H1 (cell line): ENCODE measurements around the gene DNASE1. TPM values are rescaled to one million over a fixed set of nuclear protein-coding genes. Genes with fewer than 3 reads are reported as not detected.

Experiments
- CTCF ChIA-PET: fragments of 300-600 bp; sonication (Branson Sonifier 250); formaldehyde crosslinking; loops from one replicate; lab custom pipeline; 2021; ENCODE audit not compliant: partially characterized antibody; lab: Charles Lee
- POLR2A ChIA-PET: fragments of 300-600 bp; sonication (Branson Sonifier 250); formaldehyde crosslinking; loops from one replicate; lab custom pipeline; 2021; ENCODE audit warnings: inconsistent platforms; ENCODE audit not compliant: partially characterized antibody; lab: Charles Lee
- DNase-seq, 2 experiments: peaks; one replicate each; pipeline versions ENCODE4 v3.0.0 to v3.0.0-alpha.2; 2010 to 2022; ENCODE audit warnings: low spot score in 2 of 2, low read depth in 1 of 2, mixed read lengths in 1 of 2
- FAIRE-seq: peaks from 2 replicates; lab custom pipeline; 2011; peaks lifted over from hg19 to GRCh38; lab: Jason Lieb, UNC
- H2AFZ ChIP-seq: 2 replicates; pipeline ENCODE4 v1.8.1; 2012; ENCODE audit warnings: low read length, inconsistent platforms
- H2AK5ac ChIP-seq: 2 replicates; pipeline ENCODE4 v1.6.1; 2013; ENCODE audit warnings: low read depth, low read length
- H2BK120ac ChIP-seq: replicated peaks from 2 replicates; pipeline ENCODE3; 2013; ENCODE audit warnings: low read depth, low read length, inconsistent platforms
- H2BK12ac ChIP-seq: 2 replicates; pipeline ENCODE4 v1.6.1; 2013; ENCODE audit warnings: low read depth, low read length
- H2BK15ac ChIP-seq: 2 replicates; pipeline ENCODE4 v1.6.1; 2013; ENCODE audit warnings: low read length
- H2BK20ac ChIP-seq: 2 replicates; pipeline ENCODE4 v1.6.1; 2013; ENCODE audit warnings: low read length
- H2BK5ac ChIP-seq: 2 replicates; pipeline ENCODE4 v1.6.1; 2013; ENCODE audit warnings: low read depth, low read length
- H3K14ac ChIP-seq: 2 replicates; pipeline ENCODE4 v1.6.1; 2013; ENCODE audit warnings: inconsistent platforms; ENCODE audit not compliant: insufficient read length
- H3K18ac ChIP-seq: 2 replicates; pipeline ENCODE4 v1.6.1; 2013; ENCODE audit warnings: low read length; ENCODE audit errors: extremely low read depth
- H3K23ac ChIP-seq: 2 replicates; pipeline ENCODE4 v1.6.1; 2013; ENCODE audit warnings: inconsistent platforms; ENCODE audit not compliant: insufficient read length
- H3K23me2 ChIP-seq: 2 replicates; pipeline ENCODE4 v1.6.1; 2013; ENCODE audit warnings: low read depth, low read length
- H3K27ac ChIP-seq: 2 replicates; pipeline ENCODE4 v1.6.1; 2011; ENCODE audit warnings: low read depth, low read length, inconsistent platforms
- H3K27me3 ChIP-seq, 4 experiments: replicated peaks in 1 of 4; 1 replicate in 1 of 4; 2 replicates in 3 of 4; pipeline versions ENCODE4 v1.6.1 to v1.8.1; 2011 to 2013; ENCODE audit warnings: low read length in 3 of 4, mild to moderate bottlenecking in 3 of 4, inconsistent platforms in 2 of 4, mixed read lengths in 2 of 4, moderate library complexity in 1 of 4; ENCODE audit not compliant: control insufficient read depth in 3 of 4, insufficient read depth in 3 of 4; ENCODE audit errors: extremely low read depth in 1 of 4
- H3K36me3 ChIP-seq, 4 experiments: 2 replicates each; pipeline versions ENCODE4 v1.6.1 to v1.8.1; 2011 to 2013; ENCODE audit warnings: mild to moderate bottlenecking in 4 of 4, low read length in 3 of 4, moderate library complexity in 2 of 4, control low read depth in 1 of 4, inconsistent platforms in 1 of 4; ENCODE audit not compliant: insufficient read depth in 4 of 4, control insufficient read depth in 2 of 4
- H3K4ac ChIP-seq: replicated peaks from 2 replicates; pipeline ENCODE3; 2013; ENCODE audit warnings: low read length, low read depth, mixed read lengths, inconsistent platforms; ENCODE audit not compliant: insufficient read length
- H3K4me1 ChIP-seq, 4 experiments: replicated peaks in 1 of 4; 1 replicate in 1 of 4; 2 replicates in 3 of 4; pipeline versions ENCODE4 v1.6.1 to v1.8.1; 2011 to 2013; ENCODE audit warnings: low read length in 3 of 4, inconsistent platforms in 2 of 4, mixed read lengths in 1 of 4; ENCODE audit not compliant: insufficient read depth in 4 of 4, control insufficient read depth in 3 of 4
- H3K4me2 ChIP-seq, 2 experiments: 2 replicates each; pipeline versions ENCODE4 v1.6.1 to v1.8.1; 2011 to 2013; ENCODE audit warnings: low read depth in 2 of 2, low read length in 2 of 2, control low read depth in 1 of 2, inconsistent platforms in 1 of 2, mild to moderate bottlenecking in 1 of 2; ENCODE audit not compliant: insufficient read depth in 1 of 2
- H3K4me3 ChIP-seq, 4 experiments: fragments of 200-600, 300-600 bp in 1 of 4; sonication (generic), shearing (Covaris generic), sonication (Bioruptor Twin) in 1 of 4; 2 replicates each; pipeline versions ENCODE4 v1.5.1 to v1.8.1; 2011 to 2016; ENCODE audit warnings: low read length in 4 of 4, low read depth in 3 of 4, control low read depth in 2 of 4, inconsistent platforms in 2 of 4, mild to moderate bottlenecking in 2 of 4, mixed read lengths in 1 of 4, moderate library complexity in 1 of 4; ENCODE audit not compliant: insufficient read depth in 2 of 4; ENCODE audit errors: extremely low read depth in 1 of 4
- H3K56ac ChIP-seq: replicated peaks from 2 replicates; pipeline ENCODE3; 2013; ENCODE audit warnings: low read depth, mild to moderate bottlenecking, mixed read lengths, low read length, inconsistent platforms; ENCODE audit not compliant: insufficient read length
- H3K79me1 ChIP-seq: 2 replicates; pipeline ENCODE4 v1.6.1; 2013; ENCODE audit warnings: low read depth, low read length, control low read depth
- H3K79me2 ChIP-seq, 2 experiments: 2 replicates each; pipeline versions ENCODE4 v1.6.1 to v1.8.1; 2012 to 2013; ENCODE audit warnings: low read length in 2 of 2, mild to moderate bottlenecking in 2 of 2, inconsistent platforms in 1 of 2; ENCODE audit not compliant: insufficient read depth in 2 of 2, control insufficient read depth in 1 of 2
- H3K9ac ChIP-seq, 4 experiments: replicated peaks in 1 of 4; 1 replicate in 1 of 4; 2 replicates in 3 of 4; pipeline versions ENCODE4 v1.6.1 to v1.8.1; 2011 to 2013; ENCODE audit warnings: low read depth in 3 of 4, low read length in 3 of 4, control low read depth in 2 of 4, mild to moderate bottlenecking in 2 of 4, moderate library complexity in 2 of 4, inconsistent platforms in 1 of 4; ENCODE audit errors: extremely low read depth in 1 of 4
- H3K9me3 ChIP-seq, 2 experiments: 2 replicates each; pipeline versions ENCODE4 v1.6.1 to v1.8.1; 2012 to 2013; ENCODE audit warnings: mild to moderate bottlenecking in 2 of 2, moderate library complexity in 2 of 2, control low read depth in 1 of 2, inconsistent platforms in 1 of 2, low read depth in 1 of 2, low read length in 1 of 2, mixed read lengths in 1 of 2; ENCODE audit not compliant: insufficient read depth in 2 of 2
- H4K20me1 ChIP-seq, 2 experiments: replicated peaks in 1 of 2; 2 replicates each; pipeline versions ENCODE3 to v1.8.1; 2011 to 2013; ENCODE audit warnings: inconsistent platforms in 2 of 2, low read length in 2 of 2, mild to moderate bottlenecking in 1 of 2; ENCODE audit not compliant: insufficient read depth in 2 of 2, control insufficient read depth in 1 of 2
- H4K5ac ChIP-seq: 2 replicates; pipeline ENCODE4 v1.6.1; 2013; ENCODE audit warnings: low read length, low read depth, mixed read lengths, inconsistent platforms; ENCODE audit not compliant: insufficient read length
- H4K8ac ChIP-seq: 2 replicates; pipeline ENCODE4 v1.8.0; 2013; ENCODE audit warnings: mild to moderate bottlenecking, moderate library complexity, low read length, inconsistent platforms; ENCODE audit not compliant: insufficient read depth; ENCODE audit errors: extremely low read depth
- H4K91ac ChIP-seq: replicated peaks from 2 replicates; pipeline ENCODE3; 2013; ENCODE audit warnings: low read length, mixed read lengths, inconsistent platforms; ENCODE audit not compliant: insufficient read length
- BACH1 ChIP-seq: IDR thresholded peaks from 2 replicates; pipeline ENCODE4 v1.6.1; 2012; ENCODE audit warnings: low read length, improper control_type of control experiment
- CTCF ChIP-seq, 3 experiments: IDR thresholded peaks; 1 replicate in 2 of 3; 2 replicates in 1 of 3; pipeline versions ENCODE4 v1.5.1 to v1.6.1; 2011; ENCODE audit warnings: low read length in 3 of 3, mild to moderate bottlenecking in 3 of 3, inconsistent platforms in 2 of 3, low read depth in 1 of 3, moderate library complexity in 1 of 3; ENCODE audit not compliant: insufficient read depth in 1 of 3; ENCODE audit errors: control extremely low read depth in 1 of 3
- EGR1 ChIP-seq: IDR thresholded peaks from 2 replicates; pipeline ENCODE4 v1.6.1; 2011; ENCODE audit warnings: low read depth, low read length, borderline replicate concordance
- FOSL1 ChIP-seq: IDR thresholded peaks from 2 replicates; pipeline ENCODE4 v1.6.1; 2011; ENCODE audit warnings: mild to moderate bottlenecking, low read depth, low read length, moderate library complexity; ENCODE audit not compliant: insufficient read depth
- GABPA ChIP-seq: IDR thresholded peaks from 2 replicates; pipeline ENCODE4 v1.6.1; 2011; ENCODE audit warnings: mild to moderate bottlenecking, low read length, moderate library complexity, borderline replicate concordance; ENCODE audit not compliant: insufficient read depth
- KDM4A ChIP-seq: IDR thresholded peaks from one replicate; pipeline ENCODE4 v1.7.1; 2012; ENCODE audit warnings: low read depth, mild to moderate bottlenecking, moderate library complexity, low read length, inconsistent platforms; ENCODE audit not compliant: severe bottlenecking
- MAFK ChIP-seq: IDR thresholded peaks from 2 replicates; pipeline ENCODE4 v1.6.1; 2012; ENCODE audit warnings: low read depth, mild to moderate bottlenecking, improper control_type of control experiment, low read length
- POU5F1 ChIP-seq: IDR thresholded peaks from 2 replicates; pipeline ENCODE4 v1.6.1; 2011; ENCODE audit warnings: low read depth, mild to moderate bottlenecking, low read length, moderate library complexity
- SIRT6 ChIP-seq: IDR thresholded peaks from one replicate; pipeline ENCODE4 v1.7.1; 2012; ENCODE audit warnings: low read length, inconsistent platforms
- SIX5 ChIP-seq: IDR thresholded peaks from 2 replicates; pipeline ENCODE4 v1.6.1; 2011; ENCODE audit warnings: mild to moderate bottlenecking, low read depth, low read length
- TAF1 ChIP-seq: IDR thresholded peaks from 2 replicates; pipeline ENCODE4 v1.6.1; 2011; ENCODE audit warnings: mild to moderate bottlenecking, low read depth, low read length
- TAF7 ChIP-seq: optimal IDR thresholded peaks from 2 replicates; pipeline ENCODE3; 2011; ENCODE audit warnings: low read depth, mild to moderate bottlenecking, inconsistent platforms, low read length, moderate library complexity, borderline replicate concordance
- TBP ChIP-seq: IDR thresholded peaks from 2 replicates; pipeline ENCODE4 v1.6.1; 2011; ENCODE audit warnings: low read depth, low read length, improper control_type of control experiment
- WGBS, 2 experiments: shearing (Covaris generic) in 1 of 2; methylation state at CpG; one replicate each; pipeline versions ENCODE4 v1.1.6 to v1.1.7; 2013 to 2015; ENCODE audit warnings: low lambda C conversion rate in 2 of 2, mixed read lengths in 2 of 2, inconsistent platforms in 1 of 2, low coverage in 1 of 2, missing lambda C conversion rate in 1 of 2; ENCODE audit not compliant: insufficient replicate concordance in 2 of 2, insufficient coverage in 1 of 2, insufficient read length in 1 of 2; ENCODE audit errors: extremely low coverage in 1 of 2, missing lambda C conversion rate in 1 of 2; 5-methylcytosine and 5-hydroxymethylcytosine counted together
- polyA plus RNA-seq, 7 experiments: library from polyadenylated mRNA; depleted of rRNA in 3 of 7; stranded (reverse) in 5 of 7; unstranded in 2 of 7; fragments of >200 nt in 5 of 7; fragments of 200-250 nt in 2 of 7; gene quantifications; 1 replicate in 5 of 7; 2 replicates in 1 of 7; 4 replicates in 1 of 7; pipeline versions ENCODE4 v1.2.1 to v1.2.3, GENCODE V29; 2011 to 2013; ENCODE audit warnings: missing spikeins in 2 of 7, mixed read lengths in 2 of 7
- total RNA-seq: library from RNA; stranded (reverse); fragmentation: NEBNext Ultra II Directional; extraction: Animal tissue kit (Norgen Biotek cat#: 25700); gene quantifications from 2 replicates; pipeline ENCODE4 v1.2.1, GENCODE V29; 2021

DNASE1 gene
- total and polyA plus RNA-seq, 2 of the 8 experiments (the other 6 are each of a cell fraction or from before 2014, with no cell fraction given) = 11.5 to 16.7 TPM

- peaks cover 35 to 67% (median 53%) of the 10 kb centered on the region in 4 experiments for H3K36me3 ChIP-seq
- H3K4me2 ChIP-seq = no peak overlapping the region
- H3K4ac ChIP-seq = no peak overlapping the region
- no peak overlapping the region for H4K8ac ChIP-seq
- H3K4me1 ChIP-seq = no peaks in the 10 kb centered on the region; a peak in 1 of 7 replicates
- H3K23ac ChIP-seq = no peak overlapping the region
- H3K79me2 ChIP-seq = no peaks in the 10 kb centered on the region
- H2BK15ac ChIP-seq = no peak overlapping the region
- no peaks in the 10 kb centered on the region for H3K9me3 ChIP-seq
- FAIRE-seq = no peak
- H3K79me1 ChIP-seq = peaks cover 6% of the 10 kb centered on the region; the same call in 1 of the 2 replicates
- H3K4me3 ChIP-seq = no peak overlapping the region
- no peak overlapping the region for H4K91ac ChIP-seq
- H2BK12ac ChIP-seq = no peak overlapping the region
- no peaks in the 10 kb centered on the region for H3K23me2 ChIP-seq
- H3K56ac ChIP-seq = no peak overlapping the region
- H3K9ac ChIP-seq = no peak overlapping the region; a peak in 1 of 7 replicates
- ChIA-PET CTCF (interaction anchor here (0.9 to 2.7 kb wide), 3 partner anchors 9 to 19 kb away, joined by 3 to 6 read pairs (median 3); no protein-coding TSS in a partner anchor), POLR2A (no interaction called here)
- H3K14ac ChIP-seq = no peak overlapping the region
- no peak overlapping the region for H2AFZ ChIP-seq
- peaks cover 5 to 12% of the 10 kb centered on the region in 2 experiments for H4K20me1 ChIP-seq
- 95% methylated on average over 3 of the region's 3 CpGs; no CpG with 5 or more reads in 1 of the 2 experiments for WGBS, 2 experiments
- H4K5ac ChIP-seq = no peak overlapping the region
- H2BK120ac ChIP-seq = no peak overlapping the region
- no peak overlapping the region for H2BK5ac ChIP-seq
- no peak overlapping the region for H3K18ac ChIP-seq
- no peak overlapping the region for H2AK5ac ChIP-seq
- H3K27me3 ChIP-seq = no peaks in the 10 kb centered on the region
- H2BK20ac ChIP-seq = no peak overlapping the region
- no peak for DNase-seq
- H3K27ac ChIP-seq = no peak overlapping the region
- TF ChIP-seq BACH1 = no peak
- no peak for TF ChIP-seq SIX5
- no peak for TF ChIP-seq TAF1
- no peak for TF ChIP-seq SIRT6
- no peak for TF ChIP-seq TAF7
- no peak for TF ChIP-seq TBP
- TF ChIP-seq EGR1 = no peak
- TF ChIP-seq GABPA = no peak
- TF ChIP-seq KDM4A = no peak
- no peak for TF ChIP-seq FOSL1
- TF ChIP-seq MAFK = no peak
- TF ChIP-seq POU5F1 = no peak
- no peak for TF ChIP-seq CTCF (IDR thresholded peaks at IDR 0.05; ENCODE audit: control extremely low read depth in 1 of 3, insufficient read depth in 1 of 3, low read depth in 1 of 3, low read length in 3 of 3)
These were observed 4.8 kb downstream of the DNASE1 start for GRCh38 chr16:3659251-3659650.
